ENCODE data around the gene TEK.
"Not testable (repeated sequence)": the region's sequence is repeated elsewhere in the genome, so short reads cannot be mapped to it uniquely, and the experiment has no call there.

TEK gene

GRCh38 chr9:27212621-27213020, 103.6 kb downstream of the TEK start:
- DNase-seq (ENCODE audit: low read depth, low spot score): no peak

- no peak for DNase-seq (ENCODE audit: low read depth, low spot score)
Observed at GRCh38 chr9:27227192-27227591, 118.2 kb downstream of the TEK start.

- not testable (repeated sequence) for DNase-seq (ENCODE audit: low read depth, low spot score)
Observed at GRCh38 chr9:27239648-27240047, 130.6 kb downstream of the TEK start.

- DNase-seq (ENCODE audit: low read depth, low spot score): peak; percentile 61
Observed at GRCh38 chr9:27247756-27248155, 138.7 kb downstream of the TEK start.

- peak; percentile 18 for DNase-seq (ENCODE audit: low read depth, low spot score)
Observed at GRCh38 chr9:27248702-27249101, 139.7 kb downstream of the TEK start.

- DNase-seq (ENCODE audit: low read depth, low spot score): no peak
Observed at GRCh38 chr9:27258662-27259061, 149.6 kb downstream of the TEK start.

- DNase-seq (ENCODE audit: low read depth, low spot score): no peak
Observed at GRCh38 chr9:27260789-27261516, 151.9 kb downstream of the TEK start.

GRCh38 chr9:27261517-27262211, 152.6 kb downstream of the TEK start:
- DNase-seq (ENCODE audit: low read depth, low spot score): peak; percentile 79

GRCh38 chr9:27272103-27272502, 163.1 kb downstream of the TEK start:
- DNase-seq (ENCODE audit: low read depth, low spot score): no peak

GRCh38 chr9:27273186-27273585, 164.2 kb downstream of the TEK start:
- DNase-seq (ENCODE audit: low read depth, low spot score): no peak

- peak; percentile 75 for DNase-seq (ENCODE audit: low read depth, low spot score)
Observed at GRCh38 chr9:27276193-27277030, 167.4 kb downstream of the TEK start.

GRCh38 chr9:27278374-27278773, 169.3 kb downstream of the TEK start:
- DNase-seq (ENCODE audit: low read depth, low spot score): no peak

GRCh38 chr9:27279611-27280010, 170.6 kb downstream of the TEK start:
- DNase-seq (ENCODE audit: low read depth, low spot score): no peak
